Transverse colon (tissue), 3 donors: ENCODE results near the gene ABCA8.

Experiments
- POLR2A ChIP-seq: fragments of 450-650 bp; IDR thresholded peaks from one replicate; pipeline ENCODE4 v1.6.1; 2016; ENCODE audit warnings: antibody characterized with exemption, mild to moderate bottlenecking, moderate library complexity
- POLR2AphosphoS5 ChIP-seq, 3 donors: sonication (generic); formaldehyde crosslinking; IDR thresholded peaks; one replicate each; pipeline ENCODE4 v1.6.1; 2016; ENCODE audit warnings: antibody characterized with exemption in 3 of 3

DNA sequence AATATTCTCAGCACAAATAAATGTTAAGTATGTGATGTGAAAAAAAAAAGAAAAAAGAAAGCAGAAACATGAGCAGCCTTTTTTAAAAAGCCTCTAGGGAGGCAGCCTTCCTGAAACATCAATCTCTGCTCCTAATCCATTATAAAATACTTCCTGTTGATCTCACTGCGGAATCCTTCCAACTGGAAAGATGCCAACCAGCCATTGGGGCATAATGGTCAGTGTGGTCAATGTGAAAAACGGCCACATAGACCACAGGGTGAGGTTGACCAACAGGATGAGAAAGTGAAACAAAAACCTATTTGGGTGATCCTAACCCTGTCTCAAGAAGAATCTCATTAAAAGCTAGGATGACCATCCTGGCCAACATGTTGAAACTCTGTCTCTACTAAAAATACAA is 26.1 kb upstream of the ABCA8 start:
- no peak for TF ChIP-seq POLR2AphosphoS5 (IDR thresholded peaks at IDR 0.05)
- no peak for TF ChIP-seq POLR2A
